Fibroblast of lung (primary cell): ENCODE measurements around the gene KMT2E.

ENCODE experiments used
- EZH2 ChIP-seq: IDR thresholded peaks from 2 replicates; pipeline ENCODE4 v1.5.1; 2012; ENCODE audit warnings: low read length, control low read depth, mild to moderate bottlenecking; ENCODE audit errors: missing control alignments
- TF ChIP-seq, protein P1 (sequence below), 2 donors: IDR thresholded peaks in 1 of 2; conservative IDR thresholded peaks in 1 of 2; 1 replicate in 1 of 2; 2 replicates in 1 of 2; pipeline ENCODE4 v1.5.1; 2011 to 2012; ENCODE audit warnings: low read length in 2 of 2, control low read depth in 1 of 2, inconsistent platforms in 1 of 2, low read depth in 1 of 2, mild to moderate bottlenecking in 1 of 2

GRCh38 chr7:105131890-105132289, 117.9 kb downstream of the KMT2E start:
- TF ChIP-seq, protein P1, sequence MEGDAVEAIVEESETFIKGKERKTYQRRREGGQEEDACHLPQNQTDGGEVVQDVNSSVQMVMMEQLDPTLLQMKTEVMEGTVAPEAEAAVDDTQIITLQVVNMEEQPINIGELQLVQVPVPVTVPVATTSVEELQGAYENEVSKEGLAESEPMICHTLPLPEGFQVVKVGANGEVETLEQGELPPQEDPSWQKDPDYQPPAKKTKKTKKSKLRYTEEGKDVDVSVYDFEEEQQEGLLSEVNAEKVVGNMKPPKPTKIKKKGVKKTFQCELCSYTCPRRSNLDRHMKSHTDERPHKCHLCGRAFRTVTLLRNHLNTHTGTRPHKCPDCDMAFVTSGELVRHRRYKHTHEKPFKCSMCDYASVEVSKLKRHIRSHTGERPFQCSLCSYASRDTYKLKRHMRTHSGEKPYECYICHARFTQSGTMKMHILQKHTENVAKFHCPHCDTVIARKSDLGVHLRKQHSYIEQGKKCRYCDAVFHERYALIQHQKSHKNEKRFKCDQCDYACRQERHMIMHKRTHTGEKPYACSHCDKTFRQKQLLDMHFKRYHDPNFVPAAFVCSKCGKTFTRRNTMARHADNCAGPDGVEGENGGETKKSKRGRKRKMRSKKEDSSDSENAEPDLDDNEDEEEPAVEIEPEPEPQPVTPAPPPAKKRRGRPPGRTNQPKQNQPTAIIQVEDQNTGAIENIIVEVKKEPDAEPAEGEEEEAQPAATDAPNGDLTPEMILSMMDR (conservative IDR thresholded peaks at IDR 0.05 in 1 of 2, IDR thresholded peaks at IDR 0.05 in 1 of 2; ENCODE audit: low read depth in 1 of 2, low read length in 2 of 2) = no peak
- TF ChIP-seq EZH2 = no peak
